Activated naive CD4-positive, alpha-beta T cell treated with anti-CD3 and anti-CD28 coated beads, Interleukin-2, amount 50 U/mL, for 24 hours (primary cell): ENCODE measurements around the gene SHPK.
A peak's percentile ranks its signal among the peaks of the same experiment; 100 is the strongest.

Source experiments
- H3K27ac Mint-ChIP-seq: one replicate; pipeline ENCODE4 v1.8.0; 2021; ENCODE audit warnings: mild to moderate bottlenecking, mixed read lengths
- H3K27me3 Mint-ChIP-seq: one replicate; pipeline ENCODE4 v1.8.0; 2021; ENCODE audit warnings: mixed read lengths
- H3K36me3 Mint-ChIP-seq: one replicate; pipeline ENCODE4 v1.8.0; 2021; ENCODE audit warnings: mixed read lengths
- H3K4me1 Mint-ChIP-seq: one replicate; pipeline ENCODE4 v1.8.0; 2021; ENCODE audit warnings: mixed read lengths
- H3K4me3 Mint-ChIP-seq: one replicate; pipeline ENCODE4 v1.8.0; 2021; ENCODE audit warnings: mild to moderate bottlenecking, mixed read lengths
- H3K9me3 Mint-ChIP-seq: one replicate; pipeline ENCODE4 v1.8.0; 2021; ENCODE audit warnings: mixed read lengths

The SHPK gene

GRCh38 chr17:3636154-3636907, at the start of gene SHPK, which contains the start of gene CTNS:
Gene SHPK (minus strand): TSS chr17:3636250. CDS start chr17:3636219, 31 bp downstream.
Gene CTNS (plus strand): TSS chr17:3636760. CDS start chr17:3640207, 3,447 bp downstream.
- no peaks in the 10 kb centered on the region for H3K36me3 Mint-ChIP-seq
- no peaks in the 10 kb centered on the region for H3K9me3 Mint-ChIP-seq
- peak within 1 kb of the TSS; percentile 99 for H3K27ac Mint-ChIP-seq
- H3K4me1 Mint-ChIP-seq = peaks cover 20% of the 10 kb centered on the region
- H3K4me3 Mint-ChIP-seq = peak within 1 kb of the TSS; percentile 95
- no peaks in the 10 kb centered on the region for H3K27me3 Mint-ChIP-seq

GRCh38 chr17:3685174-3685573, 49.1 kb upstream of the SHPK start:
- Mint-ChIP-seq H3K4me3 (no peak overlapping the region), H3K27me3 (no peaks in the 10 kb centered on the region), H3K4me1 (peaks cover 16% of the 10 kb centered on the region), H3K9me3 (no peaks in the 10 kb centered on the region), H3K36me3 (no peaks in the 10 kb centered on the region), H3K27ac (no peak overlapping the region)

- Mint-ChIP-seq H3K27me3 (no peaks in the 10 kb centered on the region), H3K4me1 (peaks cover 16% of the 10 kb centered on the region), H3K4me3 (no peak overlapping the region), H3K27ac (no peak overlapping the region), H3K9me3 (no peaks in the 10 kb centered on the region), H3K36me3 (no peaks in the 10 kb centered on the region)
Measured at GRCh38 chr17:3683054-3683511, 47.0 kb upstream of the SHPK start.

GRCh38 chr17:3682033-3682432, 46.0 kb upstream of the SHPK start:
- no peaks in the 10 kb centered on the region for H3K27me3 Mint-ChIP-seq
- H3K36me3 Mint-ChIP-seq = no peaks in the 10 kb centered on the region
- peaks cover 16% of the 10 kb centered on the region for H3K4me1 Mint-ChIP-seq
- no peaks in the 10 kb centered on the region for H3K9me3 Mint-ChIP-seq
- peak overlapping the region; percentile 30 for H3K27ac Mint-ChIP-seq
- H3K4me3 Mint-ChIP-seq = no peak overlapping the region

- no peaks in the 10 kb centered on the region for H3K27me3 Mint-ChIP-seq
- no peak overlapping the region for H3K4me3 Mint-ChIP-seq
- no peaks in the 10 kb centered on the region for H3K36me3 Mint-ChIP-seq
- H3K4me1 Mint-ChIP-seq = peaks cover 16% of the 10 kb centered on the region
- no peaks in the 10 kb centered on the region for H3K9me3 Mint-ChIP-seq
- H3K27ac Mint-ChIP-seq = no peak overlapping the region
Measured at GRCh38 chr17:3681565-3681964, 45.5 kb upstream of the SHPK start.

GRCh38 chr17:3681057-3681456, 45.0 kb upstream of the SHPK start:
- H3K9me3 Mint-ChIP-seq = no peaks in the 10 kb centered on the region
- H3K27me3 Mint-ChIP-seq = no peaks in the 10 kb centered on the region
- no peak overlapping the region for H3K4me3 Mint-ChIP-seq
- no peak overlapping the region for H3K27ac Mint-ChIP-seq
- H3K4me1 Mint-ChIP-seq = peaks cover 16% of the 10 kb centered on the region
- no peaks in the 10 kb centered on the region for H3K36me3 Mint-ChIP-seq

GRCh38 chr17:3679531-3680126, 43.6 kb upstream of the SHPK start:
- Mint-ChIP-seq H3K36me3 (no peaks in the 10 kb centered on the region), H3K27ac (no peak overlapping the region), H3K9me3 (no peaks in the 10 kb centered on the region), H3K4me1 (peaks cover 16% of the 10 kb centered on the region), H3K4me3 (no peak overlapping the region), H3K27me3 (no peaks in the 10 kb centered on the region)

- no peaks in the 10 kb centered on the region for H3K27me3 Mint-ChIP-seq
- H3K4me3 Mint-ChIP-seq = no peak overlapping the region
- no peaks in the 10 kb centered on the region for H3K36me3 Mint-ChIP-seq
- peaks cover 16% of the 10 kb centered on the region for H3K4me1 Mint-ChIP-seq
- no peaks in the 10 kb centered on the region for H3K9me3 Mint-ChIP-seq
- H3K27ac Mint-ChIP-seq = no peak overlapping the region
Measured at GRCh38 chr17:3678821-3679530, 42.9 kb upstream of the SHPK start.

- Mint-ChIP-seq H3K9me3 (no peaks in the 10 kb centered on the region), H3K27me3 (no peaks in the 10 kb centered on the region), H3K4me3 (no peak overlapping the region), H3K27ac (no peak overlapping the region), H3K36me3 (no peaks in the 10 kb centered on the region), H3K4me1 (peaks cover 15% of the 10 kb centered on the region)
Measured at GRCh38 chr17:3678095-3678820, 42.2 kb upstream of the SHPK start.

- H3K27ac Mint-ChIP-seq = peak overlapping the region; percentile 51
- no peaks in the 10 kb centered on the region for H3K9me3 Mint-ChIP-seq
- no peaks in the 10 kb centered on the region for H3K27me3 Mint-ChIP-seq
- H3K4me3 Mint-ChIP-seq = no peak overlapping the region
- peaks cover 4% of the 10 kb centered on the region for H3K4me1 Mint-ChIP-seq
- H3K36me3 Mint-ChIP-seq = no peaks in the 10 kb centered on the region
Measured at GRCh38 chr17:3675886-3676285, 39.8 kb upstream of the SHPK start.

GRCh38 chr17:3672571-3672970, 36.5 kb upstream of the SHPK start:
- no peak overlapping the region for H3K27ac Mint-ChIP-seq
- H3K4me1 Mint-ChIP-seq = peaks cover 17% of the 10 kb centered on the region
- no peaks in the 10 kb centered on the region for H3K36me3 Mint-ChIP-seq
- H3K9me3 Mint-ChIP-seq = no peaks in the 10 kb centered on the region
- H3K4me3 Mint-ChIP-seq = no peak overlapping the region
- no peaks in the 10 kb centered on the region for H3K27me3 Mint-ChIP-seq

GRCh38 chr17:3669548-3669947, 33.5 kb upstream of the SHPK start:
- peaks cover 25% of the 10 kb centered on the region for H3K4me1 Mint-ChIP-seq
- H3K27me3 Mint-ChIP-seq = no peaks in the 10 kb centered on the region
- H3K4me3 Mint-ChIP-seq = peak overlapping the region; percentile 98
- H3K36me3 Mint-ChIP-seq = no peaks in the 10 kb centered on the region
- peak overlapping the region; percentile 97 for H3K27ac Mint-ChIP-seq
- no peaks in the 10 kb centered on the region for H3K9me3 Mint-ChIP-seq

GRCh38 chr17:3669085-3669347, 33.0 kb upstream of the SHPK start:
- Mint-ChIP-seq H3K27ac (peak overlapping the region; percentile 97), H3K4me3 (peak overlapping the region; percentile 98), H3K27me3 (no peaks in the 10 kb centered on the region), H3K4me1 (peaks cover 25% of the 10 kb centered on the region), H3K36me3 (no peaks in the 10 kb centered on the region), H3K9me3 (no peaks in the 10 kb centered on the region)

- no peaks in the 10 kb centered on the region for H3K27me3 Mint-ChIP-seq
- peak within 1 kb of the TSS; percentile 98 for H3K4me3 Mint-ChIP-seq
- H3K27ac Mint-ChIP-seq = peak within 1 kb of the TSS; percentile 97
- H3K4me1 Mint-ChIP-seq = peaks cover 25% of the 10 kb centered on the region
- no peaks in the 10 kb centered on the region for H3K36me3 Mint-ChIP-seq
- H3K9me3 Mint-ChIP-seq = no peaks in the 10 kb centered on the region
Measured at GRCh38 chr17:3668279-3669084, 32.4 kb upstream of the SHPK start, which contains the start of the genes EMC6 and TAX1BP3. Gene EMC6 (plus strand): TSS chr17:3668812. CDS start chr17:3669147, 335 bp downstream. Gene TAX1BP3 (minus strand): TSS chr17:3668578. CDS start chr17:3668526, 52 bp downstream.
